Ishikawa (cell line): Measurements from ENCODE around the gene ST3GAL3.

ENCODE experiments used
- CEBPB ChIP-seq: IDR thresholded peaks from 2 replicates; pipeline ENCODE4 v1.6.1; 2012
- CREB1 ChIP-seq: IDR thresholded peaks from 2 replicates; pipeline ENCODE4 v1.6.1; 2012; ENCODE audit warnings: low read depth
- EGR1 ChIP-seq: IDR thresholded peaks from 2 replicates; pipeline ENCODE4 v1.6.1; 2012
- EP300 ChIP-seq: IDR thresholded peaks from 2 replicates; pipeline ENCODE4 v1.6.1; 2012; ENCODE audit warnings: borderline replicate concordance
- FOXM1 ChIP-seq: IDR thresholded peaks from 2 replicates; pipeline ENCODE4 v1.6.1; 2012; ENCODE audit warnings: low read depth, borderline replicate concordance
- NFIC ChIP-seq: IDR thresholded peaks from 2 replicates; pipeline ENCODE4 v1.6.1; 2012
- RAD21 ChIP-seq: IDR thresholded peaks from 2 replicates; pipeline ENCODE4 v1.6.1; 2012; ENCODE audit warnings: low read depth
- REST ChIP-seq: IDR thresholded peaks from 2 replicates; pipeline ENCODE4 v1.6.1; 2012; ENCODE audit warnings: low read depth, mild to moderate bottlenecking
- TAF1 ChIP-seq: IDR thresholded peaks from 2 replicates; pipeline ENCODE4 v1.6.1; 2012; ENCODE audit warnings: low read depth, mild to moderate bottlenecking
- TCF12 ChIP-seq: IDR thresholded peaks from 2 replicates; pipeline ENCODE4 v1.6.1; 2012; ENCODE audit warnings: low read depth
- TEAD4 ChIP-seq: IDR thresholded peaks from 2 replicates; pipeline ENCODE4 v1.6.1; 2012
- YY1 ChIP-seq: IDR thresholded peaks from 2 replicates; pipeline ENCODE4 v1.6.1; 2012; ENCODE audit warnings: low read depth
- ZBTB7A ChIP-seq: IDR thresholded peaks from 2 replicates; pipeline ENCODE4 v1.6.1; 2012; ENCODE audit warnings: low read depth
- TF ChIP-seq, protein P1 (sequence below): IDR thresholded peaks from 2 replicates; pipeline ENCODE4 v1.6.1; 2012
- TF ChIP-seq, protein P2 (sequence below): IDR thresholded peaks from 2 replicates; pipeline ENCODE4 v1.6.1; 2012

ST3GAL3 gene

DNA sequence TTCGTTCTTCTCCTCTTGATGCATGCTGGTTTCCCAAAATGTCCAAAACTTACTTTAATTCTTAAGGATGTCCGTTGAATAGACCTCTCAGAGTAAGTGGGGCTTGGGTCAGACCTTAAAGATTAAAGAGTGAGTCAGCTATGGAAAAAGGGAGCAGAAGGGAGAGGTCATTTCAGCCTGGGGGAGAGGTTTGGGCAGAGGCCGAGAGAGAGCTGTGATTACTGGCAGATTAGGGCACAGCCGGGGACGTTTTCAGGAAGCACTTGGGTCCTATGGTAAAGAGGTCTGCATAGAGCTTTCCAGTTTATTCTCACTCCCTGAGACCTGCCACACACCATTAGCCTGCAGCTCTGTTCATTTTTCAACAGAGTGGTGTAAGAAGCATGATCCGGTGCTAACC lies 14.0 kb upstream of the ST3GAL3 start:
- TF ChIP-seq, protein P1, sequence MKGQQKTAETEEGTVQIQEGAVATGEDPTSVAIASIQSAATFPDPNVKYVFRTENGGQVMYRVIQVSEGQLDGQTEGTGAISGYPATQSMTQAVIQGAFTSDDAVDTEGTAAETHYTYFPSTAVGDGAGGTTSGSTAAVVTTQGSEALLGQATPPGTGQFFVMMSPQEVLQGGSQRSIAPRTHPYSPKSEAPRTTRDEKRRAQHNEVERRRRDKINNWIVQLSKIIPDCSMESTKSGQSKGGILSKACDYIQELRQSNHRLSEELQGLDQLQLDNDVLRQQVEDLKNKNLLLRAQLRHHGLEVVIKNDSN: no peak
- TF ChIP-seq ZBTB7A: no peak
- no peak for TF ChIP-seq EGR1
- TF ChIP-seq RAD21: no peak
- TF ChIP-seq TEAD4: no peak
- no peak for TF ChIP-seq YY1
- no peak for TF ChIP-seq EP300
- TF ChIP-seq TCF12: no peak
- TF ChIP-seq, protein P2, sequence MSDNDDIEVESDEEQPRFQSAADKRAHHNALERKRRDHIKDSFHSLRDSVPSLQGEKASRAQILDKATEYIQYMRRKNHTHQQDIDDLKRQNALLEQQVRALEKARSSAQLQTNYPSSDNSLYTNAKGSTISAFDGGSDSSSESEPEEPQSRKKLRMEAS: no peak
- no peak for TF ChIP-seq REST
- TF ChIP-seq NFIC: no peak
- TF ChIP-seq CREB1: no peak
- no peak for TF ChIP-seq CEBPB
- no peak for TF ChIP-seq TAF1
- no peak for TF ChIP-seq FOXM1

- TF ChIP-seq EGR1 (no peak), CEBPB (no peak), YY1 (no peak), RAD21 (no peak), CREB1 (no peak)
- TF ChIP-seq, protein P1: no peak
These were observed 8.1 kb upstream of the ST3GAL3 start for GRCh38 chr1:43699281-43699680.

- TF ChIP-seq YY1 (no peak), EP300 (no peak), RAD21 (no peak), TEAD4 (no peak), CREB1 (no peak), NFIC (no peak), REST (no peak)
These were observed 3.5 kb upstream of the ST3GAL3 start for GRCh38 chr1:43703836-43704235.

DNA sequence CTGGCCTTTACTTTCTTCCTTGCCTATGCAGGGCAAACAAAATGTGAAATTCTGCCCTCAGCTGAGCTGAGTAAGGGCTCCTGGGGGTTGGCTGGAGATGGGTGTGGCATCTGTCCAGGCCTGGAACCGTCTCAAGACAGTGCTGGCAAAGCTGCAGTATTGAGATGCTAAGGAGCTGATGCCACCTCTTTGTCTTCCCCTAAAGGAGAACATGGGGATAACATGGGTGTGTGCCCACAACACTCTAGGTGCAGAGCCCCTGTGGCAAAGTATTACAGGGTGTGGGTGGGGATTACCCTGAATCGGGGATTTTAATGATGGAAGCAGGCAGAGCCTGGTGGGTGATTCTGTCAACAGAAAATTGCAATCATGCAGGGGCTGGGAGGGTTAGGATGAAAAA lies 2.5 kb upstream of the ST3GAL3 start:
- TF ChIP-seq NFIC (no peak), TAF1 (no peak), YY1 (no peak), TEAD4 (no peak), CEBPB (no peak), ZBTB7A (no peak), EGR1 (no peak), RAD21 (no peak), REST (no peak), TCF12 (no peak), EP300 (no peak)
- TF ChIP-seq, protein P2: no peak
- TF ChIP-seq, protein P1: no peak
